SKM-1 (cell line): ENCODE data around the gene ADNP.

Experiments
- DNase-seq: peaks from one replicate; lab custom pipeline; 2025; ENCODE audit not compliant: unreplicated experiment; lab: John Stamatoyannopoulos, UW

Gene ADNP

DNA sequence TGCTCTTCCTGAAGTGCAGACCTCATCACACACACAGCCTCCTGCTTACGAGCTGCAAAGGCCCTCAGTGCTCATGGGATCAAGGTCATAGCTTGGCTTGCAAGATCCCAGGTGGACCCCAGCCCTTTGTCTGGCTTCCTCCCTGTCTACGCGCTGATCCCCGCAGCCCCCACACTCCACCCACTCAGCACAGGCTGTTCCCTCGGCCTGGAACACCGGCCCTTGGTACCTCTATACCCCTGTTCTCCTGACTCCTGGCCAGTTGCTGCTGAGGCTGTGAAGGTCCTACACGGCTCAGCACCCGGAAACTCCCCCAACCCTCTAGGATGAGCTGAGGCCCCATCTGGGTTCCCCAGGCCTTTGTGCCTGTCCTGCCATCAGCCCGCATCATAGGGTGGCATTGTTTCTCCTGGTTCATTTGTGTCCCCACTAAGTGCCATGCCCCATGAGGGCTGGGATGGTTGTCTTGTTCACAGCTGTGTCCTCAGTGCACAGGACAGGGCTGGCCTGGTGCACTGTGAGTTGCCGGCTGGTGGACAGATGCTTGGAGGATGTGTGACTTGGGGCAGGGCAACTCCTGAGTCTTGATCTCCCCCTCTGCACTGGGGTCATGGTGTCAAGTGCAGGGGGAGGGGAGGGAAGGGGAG lies 57.0 kb downstream of the ADNP start:
- DNase-seq: no peak

DNA sequence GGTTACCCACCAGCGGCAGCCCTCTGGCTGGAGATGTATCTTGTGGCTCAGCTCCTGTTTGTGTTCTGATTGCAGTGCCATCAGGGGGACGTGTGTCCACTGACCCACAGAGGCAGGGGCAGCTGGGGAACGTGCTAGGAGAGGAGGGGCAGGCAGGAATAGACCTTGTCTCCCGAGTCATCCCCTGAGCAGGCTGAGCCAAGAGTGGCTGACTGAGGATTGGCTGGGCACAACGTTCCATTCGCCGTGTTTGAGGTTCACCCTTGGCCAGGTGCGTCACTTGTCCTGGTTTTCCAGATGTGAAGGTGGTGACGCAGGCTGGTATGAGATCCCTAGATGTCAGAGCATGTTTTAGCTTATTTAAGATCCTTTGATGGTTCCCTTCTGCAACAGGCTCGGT lies 57.7 kb downstream of the ADNP start:
- no peak for DNase-seq

DNA sequence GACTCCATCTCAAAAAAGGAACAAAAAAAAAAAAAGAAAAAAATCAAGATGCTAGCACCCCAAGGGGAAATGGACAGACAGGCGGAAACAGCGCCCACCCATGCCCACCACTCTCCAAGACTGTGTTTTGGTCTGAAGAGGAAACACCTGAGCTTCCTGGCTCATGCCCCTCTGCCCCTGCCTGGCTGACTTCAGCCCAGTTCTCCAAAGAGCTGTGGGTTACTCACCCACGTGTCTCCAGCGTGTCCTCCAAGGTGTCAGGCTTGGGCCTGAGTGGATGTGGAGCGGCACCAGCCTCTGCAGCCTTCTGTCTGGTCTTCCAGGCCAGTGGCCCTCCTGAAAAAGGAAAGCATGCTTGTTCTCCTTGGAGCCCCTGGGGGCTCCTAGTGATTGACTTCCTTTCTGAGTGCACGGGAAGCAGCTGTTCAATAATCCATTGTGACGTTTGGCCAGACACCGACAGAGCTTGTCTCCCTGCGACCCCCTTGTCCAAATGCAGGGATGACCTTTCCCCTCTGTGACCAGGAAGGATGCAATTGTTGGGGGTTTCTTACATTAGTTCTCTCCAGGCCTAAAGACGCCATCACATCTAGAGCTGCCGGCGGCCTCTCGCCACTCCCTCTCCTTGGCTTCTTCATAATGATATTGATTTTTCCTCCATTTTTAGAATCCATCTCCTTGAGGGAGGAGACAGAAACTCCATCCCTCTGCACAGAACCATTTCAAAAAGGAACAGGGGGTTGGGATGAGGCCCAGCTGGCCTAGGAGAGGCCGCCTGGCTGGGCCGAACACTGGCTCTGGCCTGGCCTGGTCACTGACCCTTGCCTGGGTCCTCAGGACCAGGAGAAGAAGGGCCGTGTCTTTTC lies 58.4 kb downstream of the ADNP start:
- DNase-seq: no peak

DNA sequence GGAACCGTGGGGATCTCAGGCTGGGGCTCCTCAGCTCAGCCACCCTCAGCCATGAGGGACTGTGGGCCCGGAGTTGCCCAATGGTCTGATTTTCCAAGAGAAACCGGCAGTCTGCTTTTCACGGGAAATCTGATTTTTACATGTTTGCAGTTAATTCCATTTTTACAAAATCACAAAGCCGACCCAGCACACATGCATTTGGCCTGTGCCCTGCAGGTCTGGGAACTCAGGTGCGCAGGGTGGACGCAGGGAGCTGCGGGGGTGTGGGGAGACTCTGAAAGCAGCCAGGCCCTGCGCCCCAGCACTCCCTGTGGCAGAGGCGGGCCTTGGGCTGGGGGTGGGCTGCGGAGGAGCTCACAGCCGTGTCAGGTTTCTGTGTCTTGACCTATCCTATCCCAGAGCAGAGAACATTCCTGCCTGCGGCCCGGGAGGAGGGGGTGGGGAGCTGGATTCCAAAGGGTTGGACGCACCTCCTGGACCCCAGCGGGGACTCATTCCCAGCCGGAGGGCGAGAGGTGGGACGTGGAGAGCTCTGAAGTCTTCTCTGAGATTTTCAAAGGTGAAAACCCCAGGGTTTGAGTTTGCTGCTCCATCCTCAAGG lies 60.6 kb downstream of the ADNP start:
- DNase-seq: no peak

DNA sequence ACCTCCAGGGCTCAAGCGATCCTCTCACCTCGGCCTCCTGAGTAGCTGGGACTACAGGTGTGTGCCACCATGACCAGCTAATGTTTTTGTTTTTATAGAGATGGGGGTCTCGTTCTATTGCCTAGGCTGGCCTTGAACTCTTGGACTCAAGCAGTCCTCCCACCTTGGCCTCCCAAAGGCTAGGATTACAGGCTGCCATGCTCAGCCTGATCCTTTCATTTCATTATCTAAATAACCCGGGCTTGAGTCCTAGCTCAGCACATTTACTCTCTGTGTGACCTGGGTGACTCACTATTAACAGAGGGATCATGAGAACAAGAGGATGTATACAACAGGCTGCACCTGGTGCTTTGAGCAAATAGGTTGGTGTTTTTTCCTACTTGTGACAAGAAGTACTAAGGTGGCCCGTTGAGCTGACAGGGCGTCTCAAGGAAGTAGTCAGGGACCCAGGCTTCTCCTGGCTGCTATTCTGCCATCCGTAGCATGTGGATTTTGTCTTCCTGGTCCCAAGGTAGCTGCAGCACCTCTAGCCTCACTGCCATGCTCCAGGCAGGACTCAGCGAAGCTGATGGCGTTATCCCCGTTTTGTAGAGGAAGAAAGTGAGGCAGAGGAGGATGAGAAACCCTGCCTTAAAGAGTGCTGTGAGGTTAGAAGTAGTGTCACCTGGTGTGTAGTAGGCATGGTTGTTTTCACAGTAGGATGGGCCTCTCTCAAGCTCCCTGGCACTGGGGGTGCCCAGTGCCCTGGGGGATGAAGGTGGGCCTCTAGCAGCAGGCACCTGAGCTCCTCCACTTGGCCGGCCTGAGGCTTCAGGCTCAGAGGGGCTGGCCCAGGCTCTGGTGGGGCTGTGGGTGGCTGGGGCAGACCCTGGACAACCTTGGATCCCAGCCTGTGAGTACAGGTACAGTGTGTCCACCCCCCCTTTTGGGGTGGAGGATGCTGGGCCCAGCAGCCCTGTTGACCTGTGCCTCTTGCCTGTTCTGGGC lies 62.4 kb downstream of the ADNP start:
- DNase-seq: no peak

DNA sequence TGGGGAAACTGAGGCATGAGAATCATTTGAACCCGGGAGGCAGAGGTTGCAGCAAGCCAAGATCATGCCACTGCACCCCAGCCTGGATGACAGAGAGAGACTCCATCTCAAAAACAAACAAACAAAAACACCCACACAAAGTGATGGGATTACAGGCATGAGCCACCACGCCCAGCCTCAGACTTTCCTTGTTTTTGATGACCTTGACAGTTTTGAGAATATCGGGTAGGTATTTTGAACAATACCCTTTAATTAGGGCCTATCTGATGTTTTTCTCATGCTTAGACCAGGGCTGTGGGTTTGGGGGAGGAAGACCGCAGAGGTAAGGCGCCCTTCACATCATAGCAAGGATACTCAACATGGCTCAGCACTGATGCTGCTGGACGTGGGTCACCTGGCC lies 63.4 kb downstream of the ADNP start:
- DNase-seq: no peak

DNA sequence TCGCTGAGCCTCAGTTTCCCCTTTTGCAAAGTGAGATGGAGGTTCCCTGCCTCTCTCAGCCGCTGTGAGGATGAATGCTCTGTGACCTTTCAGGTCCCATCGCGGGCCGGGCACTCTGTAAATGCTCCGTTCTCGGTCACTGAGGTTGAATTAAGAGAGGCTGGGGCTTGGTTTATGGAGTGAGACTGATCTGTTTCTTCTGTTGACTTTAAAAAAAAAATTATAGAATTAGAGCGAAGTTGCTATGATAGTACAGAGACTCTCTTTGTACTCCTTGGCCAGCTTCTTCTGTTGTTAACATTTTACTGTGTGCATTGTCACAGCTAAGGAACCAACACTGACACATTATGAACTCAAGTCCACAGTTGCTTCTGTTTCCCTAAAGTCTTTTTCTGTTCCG lies 64.4 kb downstream of the ADNP start:
- no peak for DNase-seq

DNA sequence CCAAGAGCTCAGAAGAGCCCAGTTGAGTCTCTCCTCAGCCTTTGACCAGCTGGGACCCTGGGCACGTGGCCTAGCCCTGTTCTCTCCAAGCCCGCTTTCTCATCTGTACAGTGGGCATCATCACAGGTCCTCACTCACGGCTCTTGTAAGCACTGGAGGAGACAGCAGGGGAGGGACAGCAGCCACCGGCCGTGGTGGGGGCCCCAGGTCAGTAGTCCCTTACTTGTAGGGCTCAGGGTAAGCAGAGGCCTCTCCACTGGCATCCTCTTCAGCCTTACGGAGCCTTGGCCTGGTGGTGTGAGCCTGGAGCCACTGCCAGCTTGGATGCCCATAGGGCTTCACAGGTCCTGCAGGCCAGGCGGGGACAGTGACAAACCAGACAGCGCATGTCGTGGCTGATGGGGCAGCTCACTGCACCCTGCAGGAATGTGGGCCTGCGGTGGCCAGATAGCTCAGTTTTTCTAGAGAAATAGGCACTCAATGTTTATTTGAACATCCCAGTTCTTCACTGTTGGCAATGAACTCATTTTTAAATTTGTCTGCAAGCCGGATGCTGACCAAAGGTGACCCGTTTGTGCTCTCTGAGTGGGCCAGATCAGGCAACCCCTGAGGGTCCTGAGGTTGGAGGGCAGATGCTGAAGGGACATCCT lies 65.1 kb downstream of the ADNP start:
- no peak for DNase-seq

DNA sequence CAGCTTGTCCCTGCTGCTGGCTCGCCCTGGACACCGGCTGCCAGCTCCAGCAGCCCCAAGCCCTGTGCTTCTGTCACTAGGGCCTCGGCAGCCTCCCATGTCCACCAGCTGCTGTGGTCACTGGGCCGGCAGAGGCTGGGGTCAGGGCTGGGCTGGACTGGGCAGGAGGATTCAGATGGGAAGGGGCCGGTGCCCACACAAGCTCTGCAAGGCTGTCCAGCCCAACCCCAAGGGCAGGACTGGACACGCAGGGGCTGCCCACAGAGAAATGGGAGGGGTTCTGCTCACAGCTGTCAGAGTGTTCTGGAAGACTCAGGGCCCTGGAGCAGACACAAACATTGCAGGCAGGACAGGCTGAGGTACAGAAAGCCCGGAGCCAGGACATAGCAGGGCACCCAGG lies 65.6 kb downstream of the ADNP start:
- no peak for DNase-seq

DNA sequence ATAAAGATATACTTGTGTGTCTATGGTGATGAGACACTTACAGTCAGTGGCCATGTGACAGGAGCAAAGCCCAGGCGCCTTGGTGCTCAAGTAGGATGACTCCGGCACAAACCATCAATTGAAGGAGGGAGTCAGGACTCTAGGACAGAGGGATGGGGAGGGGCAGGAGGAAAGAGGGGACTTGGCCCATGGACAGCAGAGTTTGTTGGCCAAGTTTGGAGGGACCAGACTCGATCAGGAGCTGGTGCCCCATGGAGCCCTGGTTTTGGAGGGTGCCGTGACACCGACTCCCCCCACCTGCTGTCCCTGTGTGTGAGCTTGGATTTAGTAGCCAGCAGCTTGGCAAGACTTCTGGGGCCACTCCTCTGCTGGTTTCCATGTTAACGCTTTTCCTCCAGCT lies 66.1 kb downstream of the ADNP start:
- DNase-seq: no peak

DNA sequence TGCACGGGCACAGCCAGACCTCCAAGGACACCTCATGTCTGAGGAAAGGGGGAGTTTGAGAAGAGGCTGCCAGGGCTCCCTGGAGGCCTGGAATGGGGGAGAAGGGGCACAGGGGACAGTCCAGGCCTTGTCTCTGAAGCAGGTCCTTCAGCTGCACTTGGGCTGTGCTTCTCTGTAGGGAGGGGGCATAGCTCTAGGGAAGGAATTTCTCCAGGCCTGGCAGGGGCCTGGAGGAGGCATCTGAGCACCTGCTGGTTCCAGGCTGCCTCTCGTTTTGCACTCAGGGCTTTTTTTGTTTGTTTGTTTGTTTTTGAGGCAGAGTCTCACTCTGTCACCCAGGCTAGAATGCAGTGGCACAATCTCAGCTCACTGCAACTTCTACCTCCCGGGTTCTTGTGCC lies 68.7 kb downstream of the ADNP start:
- DNase-seq: no peak

DNA sequence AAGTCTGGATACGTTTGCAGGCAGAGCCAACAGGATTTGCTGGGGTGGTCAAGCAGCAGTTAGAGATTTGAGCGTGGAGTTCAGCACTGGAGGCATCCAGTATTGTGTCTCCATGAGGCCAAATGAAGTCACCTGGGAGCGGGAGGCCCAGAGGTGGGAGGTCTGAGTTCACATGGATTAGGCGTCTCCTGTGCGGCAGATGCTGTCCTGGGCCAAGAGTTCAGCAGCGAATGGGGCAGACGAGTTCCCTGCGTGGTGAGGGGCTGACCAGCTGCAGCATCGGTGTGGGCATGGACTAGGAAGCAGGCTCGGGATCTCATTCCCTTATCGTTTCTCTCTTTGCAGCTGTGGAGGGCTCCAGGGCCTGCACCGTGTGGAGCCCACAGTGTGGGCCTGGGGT lies 70.2 kb downstream of the ADNP start:
- no peak for DNase-seq

DNA sequence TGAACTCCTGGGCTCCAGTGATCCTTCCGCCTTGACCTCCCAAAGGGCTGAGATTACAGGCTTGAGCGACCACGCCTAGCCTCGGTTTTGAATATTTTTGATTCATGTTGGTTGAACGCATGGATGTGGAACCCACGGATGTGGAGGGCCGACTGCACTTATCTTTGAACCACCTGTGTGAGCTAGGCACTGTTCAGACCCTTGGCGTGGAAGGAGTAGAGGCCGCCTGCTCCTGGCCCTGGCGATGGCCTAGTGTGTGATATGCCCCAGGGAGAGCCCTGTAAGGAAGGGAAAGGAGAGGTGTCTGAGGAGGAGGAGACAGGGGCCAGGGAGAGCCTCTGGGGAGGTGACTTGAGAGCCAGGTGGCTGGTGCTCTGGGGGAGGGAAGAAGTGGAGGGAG lies 72.1 kb downstream of the ADNP start:
- DNase-seq: no peak

DNA sequence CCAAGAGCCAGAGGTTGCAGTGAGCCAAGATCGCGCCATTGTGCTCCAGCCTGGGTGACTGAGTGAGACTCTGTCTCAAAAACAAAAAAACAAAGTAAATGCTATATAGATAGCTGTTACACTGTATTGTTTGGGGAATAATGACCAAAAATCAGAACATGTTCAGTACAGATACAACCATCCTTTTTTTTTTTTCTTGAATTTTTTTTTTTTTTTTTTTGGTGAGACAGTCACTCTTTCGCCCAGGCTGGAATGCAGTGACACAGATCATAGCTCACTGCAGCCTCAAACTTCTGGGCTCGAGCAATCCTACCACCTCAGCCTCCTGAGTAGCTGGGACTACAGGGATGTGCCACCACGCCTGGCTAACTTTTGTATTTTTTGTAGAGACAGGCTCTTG lies 72.7 kb downstream of the ADNP start:
- no peak for DNase-seq

DNA sequence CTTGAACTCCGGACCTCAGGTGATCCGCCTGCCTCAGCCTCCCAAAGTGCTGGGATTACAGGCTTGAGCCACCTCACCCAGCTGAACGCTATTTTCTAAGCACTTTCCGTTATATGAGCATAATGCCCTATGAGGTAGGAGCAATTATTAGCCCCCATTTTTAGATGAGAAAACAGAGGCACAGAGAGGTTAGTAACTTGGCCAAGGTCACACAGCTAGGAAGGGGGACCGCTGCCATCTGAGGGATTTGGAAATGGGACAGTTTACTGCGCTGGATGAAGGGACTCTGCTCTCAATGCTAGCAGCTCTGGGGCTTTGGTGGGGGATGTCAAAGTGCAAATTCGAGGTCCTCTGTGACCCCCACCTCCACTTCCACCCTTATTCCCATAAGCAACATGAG lies 73.9 kb downstream of the ADNP start:
- DNase-seq: no peak

DNA sequence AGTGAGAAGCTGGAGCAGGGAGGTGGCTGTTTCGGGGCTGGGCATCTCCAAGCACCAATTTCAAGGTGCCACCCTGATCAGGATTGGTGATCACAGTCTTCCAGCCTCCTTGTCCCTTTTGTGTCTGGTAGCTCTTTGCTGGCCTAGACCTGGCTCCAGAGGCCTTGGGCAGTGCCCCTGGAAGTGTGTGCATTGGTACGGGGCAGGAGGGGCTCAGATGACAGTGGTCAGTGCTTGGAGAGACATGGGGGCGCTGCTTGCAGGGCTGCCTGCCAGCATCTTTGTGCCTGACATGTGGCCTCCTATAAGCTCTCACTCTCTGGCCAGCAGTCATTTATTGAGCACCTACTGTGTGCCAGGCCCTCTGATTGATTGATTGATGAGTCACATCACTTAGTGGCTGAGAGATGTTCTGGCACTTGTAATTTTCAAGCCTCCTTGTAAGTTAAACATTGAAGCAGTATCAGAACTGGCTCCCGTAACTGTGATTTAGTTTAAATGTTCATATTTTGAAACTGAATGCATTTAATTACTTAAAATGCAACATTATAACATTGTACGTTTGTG lies 74.7 kb downstream of the ADNP start:
- DNase-seq: no peak

DNA sequence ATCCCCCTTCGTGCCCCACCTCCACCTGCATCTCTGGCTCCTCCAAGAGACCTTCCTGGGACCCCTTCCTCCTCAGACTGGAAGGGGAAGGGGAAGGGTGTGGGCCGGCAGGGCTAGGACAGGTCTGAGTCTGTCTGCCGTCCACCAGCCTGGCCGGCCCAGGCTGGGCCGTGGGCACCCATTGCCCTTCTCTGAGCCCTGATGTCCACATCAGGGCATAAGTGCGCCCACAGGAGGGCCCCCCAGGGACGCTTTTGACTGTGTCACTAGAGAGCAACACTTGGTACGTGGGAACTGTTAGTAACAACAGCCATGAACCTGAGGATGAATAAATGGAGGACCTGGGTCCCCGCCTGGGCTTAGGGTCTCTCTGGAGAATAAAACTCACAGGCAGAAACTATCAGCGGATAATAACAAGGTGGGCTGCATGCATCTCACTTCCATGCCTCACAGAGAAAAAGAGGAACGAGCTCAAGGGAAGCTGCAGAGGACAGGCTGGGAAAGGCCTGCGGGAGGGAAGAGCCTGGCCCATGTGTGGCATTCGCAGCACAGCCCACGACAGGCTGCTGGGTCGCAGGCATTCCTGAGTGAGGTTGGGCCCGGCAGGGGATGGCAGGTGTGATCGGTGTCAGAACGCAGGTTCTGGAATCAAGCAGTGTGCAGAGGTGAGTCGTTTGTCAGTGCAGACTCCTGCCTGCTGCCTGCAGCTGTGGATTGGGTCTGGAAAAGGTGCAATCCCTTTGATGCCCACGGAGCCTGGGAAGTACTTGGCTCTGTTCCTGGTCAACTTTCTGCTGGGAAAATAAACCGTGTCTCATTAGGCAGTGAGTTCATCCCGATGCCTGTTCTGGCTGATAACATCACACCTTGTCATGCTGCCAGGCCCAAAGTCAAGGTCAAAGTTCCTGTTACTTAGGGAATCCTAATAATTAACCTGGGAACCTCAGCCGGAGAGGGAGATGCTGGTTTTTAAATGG lies 75.5 kb downstream of the ADNP start:
- no peak for DNase-seq

DNA sequence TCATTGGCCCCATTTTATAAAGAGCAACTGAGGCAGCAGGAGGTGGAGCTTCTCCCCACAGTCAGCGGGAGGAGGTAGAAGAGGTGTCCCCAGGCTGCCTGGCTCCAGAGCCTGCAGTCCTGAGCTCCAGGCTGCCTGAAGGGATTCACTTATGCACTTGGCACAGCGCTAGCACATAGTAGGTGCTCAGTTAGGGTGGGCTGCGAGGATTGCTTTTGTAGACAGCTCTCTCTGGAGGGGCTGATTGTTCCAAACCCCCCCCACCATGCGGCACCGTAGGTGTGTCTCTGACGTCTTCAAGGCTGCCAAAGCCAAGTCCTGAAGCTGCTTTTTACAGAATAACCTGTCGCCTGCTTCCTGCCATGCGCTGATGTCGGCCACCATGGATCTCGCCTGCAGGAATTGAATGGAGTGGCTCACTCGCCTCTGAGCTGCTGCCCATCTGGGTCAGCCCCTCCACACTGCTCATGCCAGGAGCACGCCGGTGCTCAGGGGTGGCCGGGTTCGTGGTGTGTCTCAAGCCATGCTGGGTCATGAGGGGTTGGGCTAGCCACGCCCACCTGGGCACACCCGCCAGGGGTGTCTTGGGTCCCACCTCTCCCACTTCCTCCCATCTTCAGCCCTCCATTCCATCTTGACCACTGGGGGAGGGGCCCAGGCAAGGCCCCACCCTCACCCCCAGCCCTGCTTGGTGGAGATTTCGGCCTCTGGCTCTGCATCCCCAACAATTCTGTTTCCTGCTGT lies 76.6 kb downstream of the ADNP start:
- no peak for DNase-seq
